SK-N-SH treated with all-trans-retinoic acid at 6 μM for 48 hours (cell line): ENCODE measurements around the gene ATP4B.

Source experiments
- ATAC-seq: fragments of 200-7000 bp; cut with Tn5 transposase; 3 replicates; pipeline ENCODE4 v1.9.1; 2020; ENCODE audit warnings: mild to moderate bottlenecking, moderate library complexity
- ARNTL ChIP-seq: fragments of 450-650 bp; formaldehyde crosslinking; IDR thresholded peaks from 2 replicates; pipeline ENCODE4 v1.5.0; 2020; ENCODE audit warnings: low read depth, mild to moderate bottlenecking, moderate library complexity, borderline replicate concordance
- BACH2 ChIP-seq: fragments of 250-450 bp; sonication (Bioruptor Pico); IDR thresholded peaks from 2 replicates; pipeline ENCODE4 v1.9.0; 2021; ENCODE audit warnings: mild to moderate bottlenecking, borderline replicate concordance
- CSDC2 ChIP-seq: fragments of 250-450 bp; sonication (Bioruptor Pico); IDR thresholded peaks from 2 replicates; pipeline ENCODE4 v1.5.0; 2020; ENCODE audit warnings: mild to moderate bottlenecking, moderate library complexity
- GLIS3 ChIP-seq: fragments of 250-450 bp; sonication (Bioruptor Pico); IDR thresholded peaks from 2 replicates; pipeline ENCODE4 v1.5.0; 2020; ENCODE audit warnings: mild to moderate bottlenecking, moderate library complexity
- ISL1 ChIP-seq: fragments of 250-450 bp; sonication (Bioruptor Pico); IDR thresholded peaks from 2 replicates; pipeline ENCODE4 v2.1.2; 2022; ENCODE audit warnings: mild to moderate bottlenecking, moderate library complexity
- OSR1 ChIP-seq: fragments of 250-450 bp; sonication (Bioruptor Pico); IDR thresholded peaks from 2 replicates; pipeline ENCODE4 v1.8.0; 2022; ENCODE audit warnings: moderate library complexity, mild to moderate bottlenecking, inconsistent platforms
- PPARA ChIP-seq: fragments of 250-450 bp; sonication (Bioruptor Pico); IDR thresholded peaks from 2 replicates; pipeline ENCODE4 v1.5.0; 2020; ENCODE audit warnings: mild to moderate bottlenecking, borderline replicate concordance
- RARB ChIP-seq: fragments of 250-450 bp; sonication (Bioruptor Pico); IDR thresholded peaks from 2 replicates; pipeline ENCODE4 v1.8.0; 2021; ENCODE audit warnings: mild to moderate bottlenecking, moderate library complexity
- SNAI2 ChIP-seq: fragments of 250-450 bp; sonication (Bioruptor Pico); IDR thresholded peaks from 2 replicates; pipeline ENCODE4 v1.5.0; 2020; ENCODE audit warnings: mild to moderate bottlenecking, moderate library complexity
- TOX ChIP-seq: fragments of 250-450 bp; sonication (Bioruptor Pico); IDR thresholded peaks from 2 replicates; pipeline ENCODE4 v1.8.0; 2021; ENCODE audit warnings: mild to moderate bottlenecking, moderate library complexity, borderline replicate concordance
- ZC3H10 ChIP-seq: fragments of 250-450 bp; sonication (Bioruptor Pico); IDR thresholded peaks from 2 replicates; pipeline ENCODE4 v1.5.1; 2021; ENCODE audit warnings: mild to moderate bottlenecking, moderate library complexity
- ZFP30 ChIP-seq: fragments of 450-650 bp; formaldehyde crosslinking; IDR thresholded peaks from 2 replicates; pipeline ENCODE4 v1.5.0; 2022; ENCODE audit warnings: mild to moderate bottlenecking, moderate library complexity
- ZNF70 ChIP-seq: fragments of 450-650 bp; formaldehyde crosslinking; IDR thresholded peaks from 2 replicates; pipeline ENCODE4 v1.5.0; 2020; ENCODE audit warnings: mild to moderate bottlenecking, moderate library complexity
- ZNF8 ChIP-seq: fragments of 450-650 bp; formaldehyde crosslinking; IDR thresholded peaks from 2 replicates; pipeline ENCODE4 v1.5.0; 2020; ENCODE audit warnings: mild to moderate bottlenecking, moderate library complexity
- TF ChIP-seq, protein P1 (sequence below): fragments of 250-450 bp; sonication (Bioruptor Pico); IDR thresholded peaks from 2 replicates; pipeline ENCODE4 v1.8.0; 2021; ENCODE audit warnings: low read depth, mild to moderate bottlenecking, moderate library complexity, borderline replicate concordance
- TF ChIP-seq, protein P2 (sequence below): fragments of 250-450 bp; sonication (Bioruptor Pico); IDR thresholded peaks from 2 replicates; pipeline ENCODE4 v1.8.0; 2020; ENCODE audit warnings: mild to moderate bottlenecking, moderate library complexity, borderline replicate concordance
- TF ChIP-seq, protein P3 (sequence below): fragments of 250-450 bp; sonication (Bioruptor Pico); IDR thresholded peaks from 2 replicates; pipeline ENCODE4 v1.5.0; 2020; ENCODE audit warnings: mild to moderate bottlenecking, moderate library complexity
- TF ChIP-seq, protein P4 (sequence below): fragments of 250-450 bp; sonication (Bioruptor Pico); IDR thresholded peaks from 2 replicates; pipeline ENCODE4 v1.5.1; 2020; ENCODE audit warnings: low read depth, mild to moderate bottlenecking, moderate library complexity
- TF ChIP-seq, protein P5 (sequence below): fragments of 250-450 bp; sonication (Bioruptor Pico); IDR thresholded peaks from 2 replicates; pipeline ENCODE4 v1.5.1; 2021; ENCODE audit warnings: mild to moderate bottlenecking, moderate library complexity

Gene ATP4B

DNA sequence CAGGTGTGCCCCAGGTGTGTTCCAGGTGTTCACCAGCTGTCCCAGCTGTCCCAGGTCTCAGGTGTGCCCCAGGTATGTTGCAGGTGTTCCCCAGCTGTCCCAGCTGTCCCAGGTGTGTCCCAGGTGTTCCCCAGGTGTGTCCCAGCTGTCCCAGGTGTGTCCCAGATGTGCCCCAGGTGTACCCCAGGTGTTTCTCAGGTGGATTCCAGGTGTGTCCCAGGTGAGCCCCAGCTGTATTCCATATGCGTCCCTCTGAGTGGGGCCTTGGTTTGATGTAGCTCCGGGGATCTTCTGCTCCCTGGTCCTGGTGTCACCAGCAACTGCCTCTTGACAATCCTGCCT is 8.3 kb upstream of the ATP4B start (continued):
- TF ChIP-seq, protein P1, sequence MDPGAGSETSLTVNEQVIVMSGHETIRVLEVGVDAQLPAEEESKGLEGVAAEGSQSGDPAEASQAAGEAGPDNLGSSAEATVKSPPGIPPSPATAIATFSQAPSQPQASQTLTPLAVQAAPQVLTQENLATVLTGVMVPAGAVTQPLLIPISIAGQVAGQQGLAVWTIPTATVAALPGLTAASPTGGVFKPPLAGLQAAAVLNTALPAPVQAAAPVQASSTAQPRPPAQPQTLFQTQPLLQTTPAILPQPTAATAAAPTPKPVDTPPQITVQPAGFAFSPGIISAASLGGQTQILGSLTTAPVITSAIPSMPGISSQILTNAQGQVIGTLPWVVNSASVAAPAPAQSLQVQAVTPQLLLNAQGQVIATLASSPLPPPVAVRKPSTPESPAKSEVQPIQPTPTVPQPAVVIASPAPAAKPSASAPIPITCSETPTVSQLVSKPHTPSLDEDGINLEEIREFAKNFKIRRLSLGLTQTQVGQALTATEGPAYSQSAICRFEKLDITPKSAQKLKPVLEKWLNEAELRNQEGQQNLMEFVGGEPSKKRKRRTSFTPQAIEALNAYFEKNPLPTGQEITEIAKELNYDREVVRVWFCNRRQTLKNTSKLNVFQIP (CRISPR knock-in tag) = no peak
- TF ChIP-seq ZC3H10 (CRISPR knock-in tag) = no peak
- no peak for TF ChIP-seq GLIS3 (CRISPR knock-in tag)
- TF ChIP-seq RARB (CRISPR knock-in tag) = no peak

DNA sequence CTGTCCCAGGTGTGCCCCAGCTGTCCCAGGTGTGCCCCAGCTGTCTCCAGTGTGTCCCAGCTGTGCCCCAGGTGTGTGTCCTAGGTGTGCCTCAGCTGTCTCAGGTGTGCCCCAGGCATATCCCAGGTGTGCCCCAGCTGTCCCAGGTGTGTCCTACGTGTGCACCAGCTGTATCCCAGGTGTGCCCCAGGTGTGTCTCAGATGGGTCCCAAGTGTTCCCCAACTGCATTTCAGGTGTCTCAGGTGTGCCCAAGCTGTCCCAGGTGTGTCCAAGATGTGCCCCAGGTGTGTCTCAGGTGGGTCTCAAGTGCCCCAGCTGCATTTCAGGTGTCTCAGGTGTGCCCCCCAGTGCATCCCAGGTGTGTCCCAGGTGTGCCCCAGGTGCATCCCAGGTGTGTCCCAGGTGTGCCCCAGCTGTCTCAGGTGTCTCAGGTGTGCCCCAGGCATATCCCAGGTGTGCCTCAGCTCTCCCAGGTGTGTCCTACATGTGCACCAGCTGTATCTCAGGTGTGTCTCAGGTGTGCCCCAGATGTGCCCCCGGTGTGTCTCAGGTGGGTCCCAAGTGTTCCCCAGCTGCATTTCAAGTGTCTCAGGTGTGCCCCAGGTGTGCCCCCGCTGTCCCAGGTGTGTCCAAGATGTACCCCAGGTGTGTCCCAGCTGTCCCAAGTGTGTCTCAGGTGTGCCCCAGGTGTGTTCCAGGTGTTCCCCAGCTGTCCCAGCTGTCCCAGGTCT is 7.8 kb upstream of the ATP4B start:
- TF ChIP-seq, protein P2, sequence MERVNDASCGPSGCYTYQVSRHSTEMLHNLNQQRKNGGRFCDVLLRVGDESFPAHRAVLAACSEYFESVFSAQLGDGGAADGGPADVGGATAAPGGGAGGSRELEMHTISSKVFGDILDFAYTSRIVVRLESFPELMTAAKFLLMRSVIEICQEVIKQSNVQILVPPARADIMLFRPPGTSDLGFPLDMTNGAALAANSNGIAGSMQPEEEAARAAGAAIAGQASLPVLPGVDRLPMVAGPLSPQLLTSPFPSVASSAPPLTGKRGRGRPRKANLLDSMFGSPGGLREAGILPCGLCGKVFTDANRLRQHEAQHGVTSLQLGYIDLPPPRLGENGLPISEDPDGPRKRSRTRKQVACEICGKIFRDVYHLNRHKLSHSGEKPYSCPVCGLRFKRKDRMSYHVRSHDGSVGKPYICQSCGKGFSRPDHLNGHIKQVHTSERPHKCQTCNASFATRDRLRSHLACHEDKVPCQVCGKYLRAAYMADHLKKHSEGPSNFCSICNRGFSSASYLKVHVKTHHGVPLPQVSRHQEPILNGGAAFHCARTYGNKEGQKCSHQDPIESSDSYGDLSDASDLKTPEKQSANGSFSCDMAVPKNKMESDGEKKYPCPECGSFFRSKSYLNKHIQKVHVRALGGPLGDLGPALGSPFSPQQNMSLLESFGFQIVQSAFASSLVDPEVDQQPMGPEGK = no peak
- TF ChIP-seq ZFP30 (CRISPR knock-in tag) = no peak
- ATAC-seq = no peak

DNA sequence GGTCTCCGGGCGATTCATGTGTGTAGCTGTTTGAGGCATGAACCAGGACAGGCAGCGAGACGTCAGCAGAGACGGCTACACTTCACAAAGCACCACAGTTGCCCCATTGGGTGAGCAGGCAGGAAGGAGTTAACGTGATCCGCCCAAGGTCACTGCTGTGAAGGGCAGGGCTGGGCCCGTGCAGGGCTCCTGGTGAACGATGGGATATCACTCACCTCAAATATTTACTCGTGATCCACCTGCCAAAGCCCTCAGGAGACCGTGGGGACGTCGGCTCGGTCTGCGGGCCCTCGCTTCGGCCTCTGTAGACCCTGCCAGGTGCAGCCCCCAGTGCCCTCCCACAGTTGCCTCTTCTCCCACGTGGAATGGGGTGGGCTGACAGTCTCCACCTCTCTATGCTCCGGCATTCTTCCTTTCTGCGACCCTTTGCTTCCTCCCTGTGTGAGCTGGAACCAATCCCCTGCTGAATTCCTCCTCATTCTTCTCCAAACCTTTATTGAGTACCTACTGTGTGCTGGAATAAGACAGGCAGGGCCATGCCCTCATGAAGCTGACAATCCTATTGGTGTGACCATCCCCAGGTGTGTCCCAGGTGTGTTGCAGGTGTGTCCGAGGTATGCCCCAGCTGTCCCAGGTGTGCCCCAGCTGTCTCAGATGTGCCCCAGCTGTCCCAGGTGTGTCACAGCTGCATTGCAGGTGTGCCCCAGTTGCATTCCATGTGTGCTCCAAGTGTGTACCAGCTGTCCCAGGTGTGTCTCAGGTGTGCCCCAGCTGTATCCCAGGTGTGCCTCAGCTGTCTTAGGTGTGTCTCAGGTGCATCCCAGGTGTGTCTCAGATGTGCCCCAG is 7.0 kb upstream of the ATP4B start:
- TF ChIP-seq, protein P3, sequence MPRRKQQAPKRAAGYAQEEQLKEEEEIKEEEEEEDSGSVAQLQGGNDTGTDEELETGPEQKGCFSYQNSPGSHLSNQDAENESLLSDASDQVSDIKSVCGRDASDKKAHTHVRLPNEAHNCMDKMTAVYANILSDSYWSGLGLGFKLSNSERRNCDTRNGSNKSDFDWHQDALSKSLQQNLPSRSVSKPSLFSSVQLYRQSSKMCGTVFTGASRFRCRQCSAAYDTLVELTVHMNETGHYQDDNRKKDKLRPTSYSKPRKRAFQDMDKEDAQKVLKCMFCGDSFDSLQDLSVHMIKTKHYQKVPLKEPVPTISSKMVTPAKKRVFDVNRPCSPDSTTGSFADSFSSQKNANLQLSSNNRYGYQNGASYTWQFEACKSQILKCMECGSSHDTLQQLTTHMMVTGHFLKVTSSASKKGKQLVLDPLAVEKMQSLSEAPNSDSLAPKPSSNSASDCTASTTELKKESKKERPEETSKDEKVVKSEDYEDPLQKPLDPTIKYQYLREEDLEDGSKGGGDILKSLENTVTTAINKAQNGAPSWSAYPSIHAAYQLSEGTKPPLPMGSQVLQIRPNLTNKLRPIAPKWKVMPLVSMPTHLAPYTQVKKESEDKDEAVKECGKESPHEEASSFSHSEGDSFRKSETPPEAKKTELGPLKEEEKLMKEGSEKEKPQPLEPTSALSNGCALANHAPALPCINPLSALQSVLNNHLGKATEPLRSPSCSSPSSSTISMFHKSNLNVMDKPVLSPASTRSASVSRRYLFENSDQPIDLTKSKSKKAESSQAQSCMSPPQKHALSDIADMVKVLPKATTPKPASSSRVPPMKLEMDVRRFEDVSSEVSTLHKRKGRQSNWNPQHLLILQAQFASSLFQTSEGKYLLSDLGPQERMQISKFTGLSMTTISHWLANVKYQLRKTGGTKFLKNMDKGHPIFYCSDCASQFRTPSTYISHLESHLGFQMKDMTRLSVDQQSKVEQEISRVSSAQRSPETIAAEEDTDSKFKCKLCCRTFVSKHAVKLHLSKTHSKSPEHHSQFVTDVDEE (CRISPR knock-in tag) = no peak
- TF ChIP-seq, protein P4, sequence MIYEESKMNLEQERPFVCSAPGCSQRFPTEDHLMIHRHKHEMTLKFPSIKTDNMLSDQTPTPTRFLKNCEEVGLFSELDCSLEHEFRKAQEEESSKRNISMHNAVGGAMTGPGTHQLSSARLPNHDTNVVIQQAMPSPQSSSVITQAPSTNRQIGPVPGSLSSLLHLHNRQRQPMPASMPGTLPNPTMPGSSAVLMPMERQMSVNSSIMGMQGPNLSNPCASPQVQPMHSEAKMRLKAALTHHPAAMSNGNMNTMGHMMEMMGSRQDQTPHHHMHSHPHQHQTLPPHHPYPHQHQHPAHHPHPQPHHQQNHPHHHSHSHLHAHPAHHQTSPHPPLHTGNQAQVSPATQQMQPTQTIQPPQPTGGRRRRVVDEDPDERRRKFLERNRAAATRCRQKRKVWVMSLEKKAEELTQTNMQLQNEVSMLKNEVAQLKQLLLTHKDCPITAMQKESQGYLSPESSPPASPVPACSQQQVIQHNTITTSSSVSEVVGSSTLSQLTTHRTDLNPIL (CRISPR knock-in tag) = no peak
- TF ChIP-seq ZNF70 (CRISPR knock-in tag) = no peak
- TF ChIP-seq SNAI2 (CRISPR knock-in tag) = no peak
- TF ChIP-seq, protein P5, sequence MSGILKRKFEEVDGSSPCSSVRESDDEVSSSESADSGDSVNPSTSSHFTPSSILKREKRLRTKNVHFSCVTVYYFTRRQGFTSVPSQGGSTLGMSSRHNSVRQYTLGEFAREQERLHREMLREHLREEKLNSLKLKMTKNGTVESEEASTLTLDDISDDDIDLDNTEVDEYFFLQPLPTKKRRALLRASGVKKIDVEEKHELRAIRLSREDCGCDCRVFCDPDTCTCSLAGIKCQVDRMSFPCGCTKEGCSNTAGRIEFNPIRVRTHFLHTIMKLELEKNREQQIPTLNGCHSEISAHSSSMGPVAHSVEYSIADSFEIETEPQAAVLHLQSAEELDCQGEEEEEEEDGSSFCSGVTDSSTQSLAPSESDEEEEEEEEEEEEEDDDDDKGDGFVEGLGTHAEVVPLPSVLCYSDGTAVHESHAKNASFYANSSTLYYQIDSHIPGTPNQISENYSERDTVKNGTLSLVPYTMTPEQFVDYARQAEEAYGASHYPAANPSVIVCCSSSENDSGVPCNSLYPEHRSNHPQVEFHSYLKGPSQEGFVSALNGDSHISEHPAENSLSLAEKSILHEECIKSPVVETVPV (CRISPR knock-in tag) = no peak
- no peak for TF ChIP-seq ZNF8
- TF ChIP-seq ISL1 (CRISPR knock-in tag) = no peak
- no peak for TF ChIP-seq ZFP30 (CRISPR knock-in tag)
- TF ChIP-seq GLIS3 (CRISPR knock-in tag) = no peak
- TF ChIP-seq, protein P2 = no peak
- TF ChIP-seq OSR1 (CRISPR knock-in tag) = no peak
- TF ChIP-seq CSDC2 (CRISPR knock-in tag) = no peak
- TF ChIP-seq ARNTL = no peak
- TF ChIP-seq, protein P1 (CRISPR knock-in tag) = no peak
- TF ChIP-seq PPARA (CRISPR knock-in tag) = no peak
- TF ChIP-seq BACH2 = no peak
- no peak for TF ChIP-seq TOX (CRISPR knock-in tag)
- ATAC-seq = no peak; the same call in 2 of the 3 replicates
